Prostate gland (tissue), 2 donors: ENCODE data around the gene SH2D7.

ENCODE experiments used
- CTCF ChIP-seq, 4 experiments: fragments of 200-600 bp in 2 of 4; fragments of 450-650 bp in 2 of 4; sonication (generic) in 2 of 4; IDR thresholded peaks; 1 replicate in 3 of 4; 2 replicates in 1 of 4; pipeline ENCODE4 v1.5.1; 2016 to 2019; ENCODE audit warnings: antibody characterized with exemption in 4 of 4, mild to moderate bottlenecking in 2 of 4, moderate library complexity in 2 of 4
- POLR2A ChIP-seq: fragments of 450-650 bp; IDR thresholded peaks from one replicate; pipeline ENCODE4 v1.6.1; 2016; ENCODE audit warnings: antibody characterized with exemption, mild to moderate bottlenecking
- POLR2AphosphoS5 ChIP-seq: sonication (generic); formaldehyde crosslinking; IDR thresholded peaks from one replicate; pipeline ENCODE4 v1.6.1; 2017; ENCODE audit warnings: antibody characterized with exemption

- TF ChIP-seq POLR2A: no peak
- TF ChIP-seq CTCF (IDR thresholded peaks at IDR 0.05): no peak
- no peak for TF ChIP-seq POLR2AphosphoS5
Observed at GRCh38 chr15:78102741-78103140, 10.4 kb downstream of the SH2D7 start.
